Renal cortical epithelial cell (primary cell): ENCODE results near the gene DNAJC11. TPM values are rescaled to one million over a fixed set of nuclear protein-coding genes. Genes with fewer than 3 reads are reported as not detected.

Experiments used
- DNase-seq: peaks from one replicate; pipeline ENCODE4 v3.0.0-alpha.2; 2011; ENCODE audit warnings: low read depth
- total RNA-seq: library from RNA; depleted of rRNA; stranded (reverse); fragments of >200 nt; gene quantifications from 2 replicates; pipeline ENCODE4 v1.2.3, GENCODE V29; 2014

Gene DNAJC11
- total RNA-seq, 1 donor from 2014 or later, result 99.0 TPM

GRCh38 chr1:6624710-6625583, 76.7 kb downstream of the DNAJC11 start, which contains the start of gene THAP3:
THAP3 (plus strand) TSS chr1:6624868; CDS start chr1:6625219, 351 bp downstream.
- DNase-seq, result peak; percentile 85

- no peak for DNase-seq
Observed at GRCh38 chr1:6623269-6623965, 78.2 kb downstream of the DNAJC11 start.

GRCh38 chr1:6622396-6623152, 79.0 kb downstream of the DNAJC11 start:
- no peak for DNase-seq

DNA sequence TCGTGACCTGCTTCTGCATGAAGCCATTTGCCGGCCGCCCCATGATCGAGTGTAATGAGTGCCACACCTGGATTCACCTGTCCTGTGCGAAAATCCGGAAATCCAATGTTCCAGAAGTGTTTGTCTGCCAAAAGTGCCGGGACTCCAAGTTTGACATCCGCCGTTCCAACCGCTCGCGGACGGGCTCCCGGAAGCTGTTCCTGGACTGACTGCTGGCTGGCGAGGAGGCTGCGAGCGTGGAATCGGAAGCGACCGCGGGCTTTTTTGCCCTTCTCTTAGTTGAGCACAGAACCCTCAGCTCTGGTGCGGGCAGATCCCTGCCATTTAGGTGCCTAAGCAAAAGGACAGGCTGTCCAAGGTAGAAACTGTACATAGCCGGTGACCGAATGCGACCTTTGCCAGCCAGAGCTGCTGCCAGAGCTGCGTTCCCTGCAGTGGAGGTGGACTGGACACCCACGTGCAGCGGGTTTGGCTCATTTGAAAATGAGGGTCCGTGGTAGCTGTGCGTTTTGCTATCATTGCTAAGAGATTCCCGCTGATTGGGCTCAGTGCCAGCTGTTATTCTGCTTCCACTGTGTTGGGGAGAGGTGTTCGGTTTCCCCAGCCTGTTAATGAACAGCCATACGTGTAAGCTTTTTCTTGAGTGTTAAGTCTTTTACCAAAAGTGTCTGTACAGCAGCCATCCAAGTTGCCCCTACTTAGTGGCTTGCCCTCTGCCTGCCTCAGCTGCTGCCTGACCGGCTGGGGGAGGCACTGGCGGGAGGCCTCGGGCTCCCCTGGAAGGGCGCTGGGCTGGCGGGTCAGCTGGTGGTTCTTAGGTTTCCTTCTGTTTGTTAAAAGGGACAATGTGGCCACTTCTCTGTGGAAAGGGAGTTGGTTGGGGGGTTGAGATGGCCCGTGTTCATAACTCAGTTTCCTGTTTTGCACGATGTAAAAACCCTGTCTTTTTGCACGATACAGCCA, 79.9 kb downstream of the DNAJC11 start:
- no peak for DNase-seq

GRCh38 chr1:6619045-6619444, 82.6 kb downstream of the DNAJC11 start:
- no peak for DNase-seq

DNA sequence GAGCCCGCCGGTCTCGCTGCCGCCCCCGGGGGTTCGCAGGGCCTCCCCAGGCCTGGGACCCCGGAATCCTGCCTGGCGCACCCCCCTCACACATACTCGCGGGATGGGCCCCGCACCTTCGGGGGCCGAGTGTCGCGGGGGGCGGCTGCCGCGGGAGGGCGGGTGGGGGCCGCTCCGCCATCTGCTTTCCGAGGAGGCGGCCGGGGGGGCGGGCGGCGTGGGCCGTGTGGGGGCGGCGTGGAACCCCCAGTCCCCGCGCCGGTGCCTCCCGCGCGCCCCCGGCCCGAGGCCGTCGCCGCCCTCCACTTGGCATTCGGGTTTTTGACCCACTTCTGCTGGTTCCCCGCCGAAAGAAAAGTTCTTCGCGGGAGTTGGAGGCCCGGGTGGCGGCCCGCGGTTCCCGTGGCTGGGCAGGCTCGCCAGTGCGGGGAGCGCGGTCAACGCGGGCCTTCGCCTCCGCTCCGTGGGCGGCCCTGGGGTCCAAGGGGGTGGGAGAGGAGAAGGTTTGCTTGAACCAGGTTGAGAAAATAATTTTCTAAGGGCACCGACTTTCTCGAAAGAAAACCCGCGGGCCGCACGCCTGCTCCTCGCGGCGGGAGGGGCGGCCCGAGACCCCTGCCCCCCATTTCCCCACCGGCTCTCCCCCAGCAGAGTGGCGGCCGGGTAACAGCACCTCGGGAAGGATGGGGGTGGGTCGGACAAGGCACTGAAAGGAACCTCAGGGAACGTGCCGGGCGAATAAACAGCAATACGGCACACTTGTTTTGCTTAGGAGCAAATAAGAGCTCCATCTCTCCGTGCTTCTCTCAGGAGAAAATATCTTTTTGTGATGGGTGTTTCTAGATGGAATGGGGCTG, 86.5 kb downstream of the DNAJC11 start:
- no peak for DNase-seq

DNA sequence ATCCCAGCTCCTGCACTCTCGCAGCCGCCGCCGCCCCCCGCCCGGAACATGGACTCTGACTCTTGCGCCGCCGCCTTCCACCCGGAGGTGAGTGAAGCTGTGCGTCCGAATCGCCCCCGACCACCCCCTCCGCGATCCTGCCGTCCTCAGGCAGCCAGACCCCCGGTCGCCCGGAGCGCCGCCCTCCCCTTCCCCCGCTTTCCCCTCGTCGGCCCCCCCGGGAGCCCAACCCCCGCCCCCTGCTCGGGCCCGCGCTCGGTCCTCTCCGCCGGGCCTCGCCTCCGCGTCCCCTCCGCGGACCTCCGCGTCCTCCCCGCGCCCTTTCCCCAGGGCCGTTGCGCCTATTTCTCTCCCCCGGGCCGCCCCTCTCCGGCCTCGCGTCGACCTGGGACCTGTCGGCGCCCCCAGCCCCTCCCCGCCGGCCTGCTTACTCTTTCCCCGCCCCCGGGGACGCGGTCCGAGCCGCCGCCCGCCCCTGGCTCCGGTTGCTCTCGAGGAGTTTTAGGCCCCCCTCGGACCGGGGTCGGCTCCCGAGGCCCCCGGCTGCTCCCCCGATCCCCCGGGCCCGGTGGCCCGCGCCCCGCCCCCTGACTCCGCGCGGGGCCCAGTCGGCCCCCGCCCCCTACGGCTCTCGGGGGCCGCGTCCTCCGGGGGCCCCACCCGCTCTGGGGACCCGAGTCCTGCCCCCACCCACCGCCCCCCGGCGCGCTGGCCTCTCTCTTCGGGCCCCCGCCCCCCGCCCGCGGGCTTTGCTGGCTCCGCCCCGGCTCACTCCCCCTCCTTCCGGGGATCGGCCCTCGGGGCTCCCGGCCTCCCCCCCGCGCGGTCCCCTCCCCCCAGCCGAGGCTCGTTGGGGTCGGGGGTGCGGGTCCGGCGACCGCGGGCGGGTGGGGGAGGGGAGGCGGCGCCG, 87.3 kb downstream of the DNAJC11 start:
- DNase-seq, result no peak

DNA sequence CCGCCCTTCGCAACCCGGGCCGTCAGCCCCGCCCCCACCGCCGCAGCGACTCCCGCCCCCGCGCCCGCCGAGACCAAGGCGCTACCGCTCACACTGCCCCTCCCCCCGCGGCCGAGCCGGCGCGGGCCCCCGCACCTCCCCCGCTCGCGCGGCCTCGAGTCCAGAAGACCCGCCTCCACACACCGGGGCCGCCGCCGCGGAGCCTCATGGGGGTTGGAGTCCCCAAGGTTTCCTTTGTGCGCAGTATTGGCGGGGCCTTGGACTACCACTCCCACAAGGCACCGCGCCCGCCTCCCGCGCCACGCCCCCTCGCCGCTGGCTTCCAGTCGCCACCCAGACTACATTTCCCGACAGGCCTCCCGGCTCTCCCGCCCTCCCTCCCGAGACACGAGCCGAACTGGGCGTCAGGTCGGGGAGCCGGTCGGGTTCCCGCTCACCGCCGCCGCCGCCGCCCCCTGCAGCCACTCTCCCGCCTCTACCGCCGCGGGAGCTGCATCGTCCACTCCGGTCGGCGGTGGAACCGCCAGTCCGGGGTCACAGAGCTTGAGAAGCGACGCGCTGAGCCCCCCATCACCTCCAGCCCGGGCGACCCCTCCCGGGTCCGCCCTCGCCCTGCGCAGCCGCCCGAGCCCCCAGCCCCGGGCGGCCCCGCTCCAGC, 88.1 kb downstream of the DNAJC11 start, which contains the start of gene PHF13:
Gene PHF13, plus strand, starts transcription at position 371 of the 658 bp plus-strand sequence. CDS start 336 bp downstream, outside the sequence.
- peak; percentile 92 for DNase-seq

- DNase-seq, result peak; percentile 33
Observed at GRCh38 chr1:6612641-6613360, 88.8 kb downstream of the DNAJC11 start.

GRCh38 chr1:6603915-6604558, 97.6 kb downstream of the DNAJC11 start:
- peak; percentile 62 for DNase-seq

- DNase-seq, result peak; percentile 74
Observed at GRCh38 chr1:6603238-6603914, 98.2 kb downstream of the DNAJC11 start.

GRCh38 chr1:6602669-6603237, 98.9 kb downstream of the DNAJC11 start, which contains the start of gene KLHL21:
KLHL21 (minus strand) TSS chr1:6602869; CDS start chr1:6602817, 52 bp downstream.
- peak; percentile 40 for DNase-seq

DNA sequence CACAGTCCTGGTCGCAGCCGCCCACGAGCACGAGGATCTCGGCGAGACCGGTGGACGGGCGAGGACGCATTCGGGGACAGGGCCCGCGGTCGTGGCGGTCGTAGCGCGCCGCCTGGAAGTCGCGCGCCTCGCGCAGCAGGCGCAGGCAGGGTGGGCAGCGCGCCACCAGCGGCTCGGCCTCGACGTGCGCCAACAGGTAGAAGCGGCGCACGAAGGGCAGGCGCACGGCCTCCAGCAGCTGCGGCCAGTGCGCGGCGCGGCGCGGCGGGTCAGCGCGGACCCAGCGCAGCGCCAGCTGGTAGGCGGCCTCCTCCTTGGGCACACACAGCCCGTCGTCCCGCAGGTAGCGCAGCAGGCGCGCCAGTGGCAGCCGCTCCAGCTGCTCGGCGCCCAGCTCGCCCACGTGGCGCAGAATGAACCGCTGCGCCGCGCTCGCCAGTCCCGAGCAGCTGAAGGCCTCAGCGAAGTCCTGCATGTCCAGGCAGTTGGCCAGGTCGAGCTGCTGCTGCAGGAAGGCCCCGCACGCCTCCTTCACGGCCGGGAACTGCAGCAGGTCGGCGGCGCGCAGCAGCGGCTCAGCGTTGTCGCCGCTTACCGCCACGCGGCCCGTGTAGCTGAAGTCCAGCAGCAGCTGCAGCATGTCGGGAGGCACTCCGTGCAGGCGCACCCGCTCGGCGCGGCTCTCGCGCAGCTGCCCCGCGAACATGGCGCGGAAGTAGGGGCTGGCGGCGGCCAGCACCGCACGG, 99.5 kb downstream of the DNAJC11 start:
- peak; percentile 22 for DNase-seq

DNA sequence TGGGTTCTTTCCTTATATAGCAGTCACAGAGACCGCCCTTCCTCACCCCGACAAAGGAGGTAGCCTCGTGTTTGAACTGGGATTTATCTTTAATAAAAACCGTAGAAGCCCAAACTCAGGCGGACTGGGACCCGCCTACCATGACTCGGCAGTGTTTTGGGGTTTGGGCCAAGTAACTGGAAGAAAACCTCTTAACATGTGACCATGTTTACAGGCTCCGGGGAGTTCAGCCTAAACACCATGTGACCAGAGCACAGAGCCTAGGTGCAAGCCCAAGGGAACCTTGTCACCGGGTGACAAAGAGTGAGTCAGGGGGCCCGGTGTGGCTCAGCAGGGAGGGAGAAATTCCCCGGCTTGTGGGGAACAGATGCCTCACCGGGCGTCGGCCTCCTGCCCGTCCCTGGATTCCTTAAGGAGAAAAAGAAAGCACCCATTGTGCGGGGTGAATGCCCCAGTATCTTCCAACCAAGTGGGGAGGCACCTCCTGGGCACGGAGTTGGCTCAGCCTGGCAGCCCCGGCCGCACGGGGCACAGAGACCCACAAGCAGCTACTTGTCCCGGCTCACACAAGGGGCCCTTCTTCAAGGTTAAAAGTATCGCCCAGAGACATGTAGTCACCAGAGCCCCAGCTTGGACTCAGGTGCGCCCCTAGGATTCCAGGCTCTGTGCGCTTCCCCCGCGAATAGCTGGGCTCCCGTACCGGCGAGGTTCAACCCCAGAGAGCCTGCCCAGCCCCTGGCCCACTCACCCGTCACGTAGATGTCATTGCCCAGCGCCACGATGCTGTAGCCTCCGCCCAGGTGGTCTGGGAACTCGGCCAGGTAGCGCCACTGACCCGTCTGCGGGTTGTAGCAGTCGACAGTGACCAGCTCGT, 100.3 kb downstream of the DNAJC11 start:
- peak; percentile 98 for DNase-seq
